Liver (tissue), 9 donors: ENCODE measurements around the gene KNG1. TPM values are rescaled to one million over a fixed set of nuclear protein-coding genes. Genes with fewer than 3 reads are reported as not detected.

Experiments
- DNase-seq: peaks from one replicate; pipeline ENCODE4 v3.0.0-alpha.2; 2017; ENCODE audit warnings: low spot score
- H3K27ac ChIP-seq, 2 donors: one replicate each; pipeline ENCODE4 v1.7.0; 2013; ENCODE audit warnings: inconsistent platforms in 2 of 2, low read length in 2 of 2, control low read depth in 1 of 2, low read depth in 1 of 2, mild to moderate bottlenecking in 1 of 2
- H3K27me3 ChIP-seq, 4 donors: one replicate each; pipeline versions ENCODE4 v1.6.1 to v1.7.0; 2013; ENCODE audit warnings: low read length in 3 of 4, inconsistent platforms in 1 of 4, mild to moderate bottlenecking in 1 of 4, moderate library complexity in 1 of 4; ENCODE audit not compliant: control insufficient read depth in 4 of 4, insufficient read depth in 4 of 4
- H3K36me3 ChIP-seq, 4 donors: one replicate each; pipeline versions ENCODE4 v1.6.1 to v1.7.0; 2013; ENCODE audit warnings: low read length in 3 of 4, mild to moderate bottlenecking in 3 of 4, low read depth in 1 of 4, moderate library complexity in 1 of 4; ENCODE audit not compliant: control insufficient read depth in 4 of 4, insufficient read depth in 3 of 4
- H3K4me1 ChIP-seq, 4 donors: one replicate each; pipeline versions ENCODE4 v1.6.1 to v1.7.0; 2013; ENCODE audit warnings: low read length in 3 of 4, mild to moderate bottlenecking in 3 of 4, moderate library complexity in 1 of 4; ENCODE audit not compliant: control insufficient read depth in 4 of 4, insufficient read depth in 4 of 4
- H3K4me3 ChIP-seq, 3 donors: one replicate each; pipeline versions ENCODE4 v1.6.1 to v1.7.0; 2013; ENCODE audit warnings: low read length in 3 of 3, control low read depth in 1 of 3, low read depth in 1 of 3, mild to moderate bottlenecking in 1 of 3
- H3K9ac ChIP-seq, 2 donors: one replicate each; pipeline ENCODE4 v1.7.0; 2013; ENCODE audit warnings: low read length in 2 of 2, mild to moderate bottlenecking in 2 of 2, moderate library complexity in 2 of 2, control low read depth in 1 of 2, low read depth in 1 of 2
- H3K9me3 ChIP-seq, 4 donors: one replicate each; pipeline versions ENCODE4 v1.6.1 to v1.7.0; 2013; ENCODE audit warnings: low read length in 3 of 4; ENCODE audit not compliant: control insufficient read depth in 4 of 4
- ATF3 ChIP-seq: IDR thresholded peaks from 2 replicates; pipeline ENCODE4 v1.6.1; 2016; ENCODE audit warnings: antibody characterized with exemption
- CTCF ChIP-seq: fragments of 150-350 bp; IDR thresholded peaks from 2 replicates; pipeline ENCODE4 v1.5.1; 2017; ENCODE audit warnings: improper control_type of control experiment, low read depth, low read length; ENCODE audit not compliant: missing input control
- EGR1 ChIP-seq, 2 donors: IDR thresholded peaks; 2 replicates each; pipeline ENCODE4 v1.6.1; 2016 to 2018; ENCODE audit warnings: antibody characterized with exemption in 2 of 2, low read depth in 2 of 2
- FOXA1 ChIP-seq: IDR thresholded peaks from 2 replicates; pipeline ENCODE4 v1.6.1; 2016; ENCODE audit warnings: antibody characterized with exemption
- FOXA2 ChIP-seq: IDR thresholded peaks from 2 replicates; pipeline ENCODE4 v1.6.1; 2016; ENCODE audit warnings: antibody characterized with exemption
- GABPA ChIP-seq, 2 donors: IDR thresholded peaks in 1 of 2; conservative IDR thresholded peaks in 1 of 2; 2 replicates each; pipeline ENCODE4 v1.6.1; 2016; ENCODE audit warnings: antibody characterized with exemption in 2 of 2, mild to moderate bottlenecking in 1 of 2, moderate library complexity in 1 of 2
- HNF4A ChIP-seq, 2 donors: conservative IDR thresholded peaks; 2 replicates each; pipeline ENCODE4 v1.6.1; 2016; ENCODE audit warnings: antibody characterized with exemption in 2 of 2, mild to moderate bottlenecking in 2 of 2
- HNF4G ChIP-seq: IDR thresholded peaks from 2 replicates; pipeline ENCODE4 v1.6.1; 2016; ENCODE audit warnings: antibody characterized with exemption
- JUND ChIP-seq, 2 donors: IDR thresholded peaks; 2 replicates each; pipeline ENCODE4 v1.6.1; 2016; ENCODE audit warnings: antibody characterized with exemption in 2 of 2
- MAX ChIP-seq: IDR thresholded peaks from 2 replicates; pipeline ENCODE4 v1.6.1; 2016; ENCODE audit warnings: antibody characterized with exemption
- NR2F2 ChIP-seq: IDR thresholded peaks from 2 replicates; pipeline ENCODE4 v1.6.1; 2016; ENCODE audit warnings: antibody characterized with exemption
- RAD21 ChIP-seq, 2 donors: IDR thresholded peaks; 2 replicates each; pipeline ENCODE4 v1.6.1; 2016; ENCODE audit warnings: antibody characterized with exemption in 2 of 2, mild to moderate bottlenecking in 2 of 2
- REST ChIP-seq: IDR thresholded peaks from 2 replicates; pipeline ENCODE4 v1.6.1; 2016; ENCODE audit warnings: antibody characterized with exemption, mild to moderate bottlenecking
- RXRA ChIP-seq, 2 donors: IDR thresholded peaks; 2 replicates each; pipeline ENCODE4 v1.6.1; 2017 to 2018; ENCODE audit warnings: antibody characterized with exemption in 2 of 2, mild to moderate bottlenecking in 1 of 2
- SP1 ChIP-seq: IDR thresholded peaks from 2 replicates; pipeline ENCODE4 v1.6.1; 2018; ENCODE audit warnings: antibody characterized with exemption, mild to moderate bottlenecking
- TAF1 ChIP-seq: conservative IDR thresholded peaks from 2 replicates; pipeline ENCODE4 v1.6.1; 2016; ENCODE audit warnings: antibody characterized with exemption, mild to moderate bottlenecking
- YY1 ChIP-seq: IDR thresholded peaks from 2 replicates; pipeline ENCODE4 v1.6.1; 2016; ENCODE audit warnings: antibody characterized with exemption, mild to moderate bottlenecking
- ZBTB33 ChIP-seq: IDR thresholded peaks from 2 replicates; pipeline ENCODE4 v1.6.1; 2016; ENCODE audit warnings: antibody characterized with exemption
- WGBS: extraction: QIAGEN DNeasy Blood & Tissue Kit; methylation state at CpG from one replicate; pipeline ENCODE4 v1.1.7; 2013; 5-methylcytosine and 5-hydroxymethylcytosine counted together
- polyA plus RNA-seq, 2 donors: library from polyadenylated mRNA; stranded (reverse) in 1 of 2; unstranded in 1 of 2; fragments of 200-250 nt in 1 of 2; fragments of >200 nt in 1 of 2; fragmentation: Nextera tagmentation in 1 of 2; extraction: Ambion mirVana in 1 of 2; gene quantifications; one replicate each; pipeline versions ENCODE4 v1.2.1 to v1.2.3, GENCODE V29; 2013 to 2015
- total RNA-seq, 2 donors: library from RNA; depleted of rRNA; stranded (reverse); fragments of >200 nt; gene quantifications; one replicate each; pipeline ENCODE4 v1.2.3, GENCODE V29; 2014
- donor health status: healthy.
- donor health status: healthy.
- donor health status: healthy.
- donor health status: healthy.
- donor health status: healthy.

KNG1 gene
- total and polyA plus RNA-seq, 4 donors: 605 to 918 (median 716) TPM

- no peak for DNase-seq
- Histone ChIP-seq H3K9me3 (no peaks in the 10 kb centered on the region), H3K4me3 (no peak overlapping the region), H3K9ac (no peak overlapping the region), H3K4me1 (no peaks in the 10 kb centered on the region), H3K27ac (no peak overlapping the region), H3K36me3 (no peaks in the 10 kb centered on the region), H3K27me3 (no peaks in the 10 kb centered on the region)
- TF ChIP-seq RAD21 (IDR thresholded peaks at IDR 0.05): no peak
- TF ChIP-seq NR2F2: no peak
- TF ChIP-seq REST: no peak
- TF ChIP-seq ZBTB33: no peak
- TF ChIP-seq CTCF: no peak
- no peak for TF ChIP-seq EGR1 (IDR thresholded peaks at IDR 0.05; ENCODE audit: low read depth in 2 of 2)
- no peak for TF ChIP-seq GABPA (IDR thresholded peaks at IDR 0.05 in 1 of 2, conservative IDR thresholded peaks at IDR 0.05 in 1 of 2)
- no peak for TF ChIP-seq MAX
- no peak for TF ChIP-seq FOXA1
- no peak for TF ChIP-seq FOXA2
- no peak for TF ChIP-seq SP1
- TF ChIP-seq HNF4A (conservative IDR thresholded peaks at IDR 0.05): no peak
- TF ChIP-seq RXRA (IDR thresholded peaks at IDR 0.05): no peak
- no peak for TF ChIP-seq JUND (IDR thresholded peaks at IDR 0.05)
- TF ChIP-seq YY1: no peak
- TF ChIP-seq HNF4G: no peak
- no peak for TF ChIP-seq TAF1
- no peak for TF ChIP-seq ATF3
- 84% methylated on average over 6 of the region's 6 CpGs for WGBS
Observed at GRCh38 chr3:186705882-186706780, 11.0 kb upstream of the KNG1 start.
